Left ventricle myocardium superior (tissue), 1 donor: ENCODE data around the gene RALGAPA2. TPM values are rescaled to one million over a fixed set of nuclear protein-coding genes. Genes with fewer than 3 reads are reported as not detected.

Experiments used
- ATAC-seq: fragments of 200-7000 bp; cut with Tn5 transposase; one replicate; pipeline ENCODE4 v1.9.1; 2020; ENCODE audit warnings: mild to moderate bottlenecking, moderate library complexity
- DNase-seq: peaks from one replicate; pipeline ENCODE4 v3.0.0-alpha.2; 2020
- intact Hi-C: fragments of 100-400 bp; cut with micrococcal nuclease; formaldehyde crosslinking; loops from one replicate; pipeline ENCODE4 v1.11.0; 2022
- total RNA-seq: library from RNA; stranded (reverse); fragmentation: NEBNext Ultra II Directional; extraction: Animal tissue kit (Norgen Biotek cat#: 25700); gene quantifications from one replicate; pipeline ENCODE4 v1.2.1, GENCODE V29; 2021
- donor health status: DM: no; HTN: yes; CAD: no; lungs with severe emphysema.

The RALGAPA2 gene
- total RNA-seq, 1 donor from 2014 or later = 18.9 TPM

- no peak for DNase-seq
- intact Hi-C loops = no loop called here
- no peak for ATAC-seq
Observed at GRCh38 chr20:20459726-20460125, 252.7 kb downstream of the RALGAPA2 start.

GRCh38 chr20:20457392-20458126, 254.9 kb downstream of the RALGAPA2 start:
- ATAC-seq (no peak), DNase-seq (no peak)
- intact Hi-C loops = no loop called here

GRCh38 chr20:20456741-20457140, 255.7 kb downstream of the RALGAPA2 start:
- DNase-seq = no peak
- intact Hi-C loops = no loop called here
- ATAC-seq = no peak

GRCh38 chr20:20455926-20456325, 256.5 kb downstream of the RALGAPA2 start:
- no peak for ATAC-seq
- intact Hi-C loops = no loop called here
- DNase-seq = no peak

GRCh38 chr20:20454850-20455627, 257.4 kb downstream of the RALGAPA2 start:
- intact Hi-C loops = no loop called here
- peak; percentile 64 for ATAC-seq
- no peak for DNase-seq

- DNase-seq (no peak), ATAC-seq (no peak)
- intact Hi-C loops = no loop called here
Observed at GRCh38 chr20:20454367-20454766, 258.1 kb downstream of the RALGAPA2 start.

- ATAC-seq = peak; percentile 39
- peak; percentile 59 for DNase-seq
- intact Hi-C loops = no loop called here
Observed at GRCh38 chr20:20452254-20452676, 260.2 kb downstream of the RALGAPA2 start.

- intact Hi-C loops = no loop called here
- ATAC-seq (peak; percentile 90), DNase-seq (peak; percentile 78)
Observed at GRCh38 chr20:20450521-20450920, 261.9 kb downstream of the RALGAPA2 start.

- intact Hi-C loops = no loop called here
- ATAC-seq = no peak
Observed at GRCh38 chr20:20448881-20449280, 263.6 kb downstream of the RALGAPA2 start.

GRCh38 chr20:20447196-20447595, 265.2 kb downstream of the RALGAPA2 start:
- intact Hi-C loops = no loop called here
- ATAC-seq (no peak), DNase-seq (no peak)

More at GRCh38 chr20:20448881-20449280, 263.6 kb downstream of the RALGAPA2 start:
- no peak for DNase-seq

- ATAC-seq (peak; percentile 82), DNase-seq (no peak)
- intact Hi-C loops = no loop called here
Observed at GRCh38 chr20:20446425-20447015, 265.9 kb downstream of the RALGAPA2 start.

- intact Hi-C loops = no loop called here
- DNase-seq = no peak
Observed at GRCh38 chr20:20446001-20446400, 266.4 kb downstream of the RALGAPA2 start.

GRCh38 chr20:20443504-20443903, 268.9 kb downstream of the RALGAPA2 start:
- ATAC-seq = no peak
- no peak for DNase-seq
- intact Hi-C loops = no loop called here

More at GRCh38 chr20:20446001-20446400, 266.4 kb downstream of the RALGAPA2 start:
- no peak for ATAC-seq

GRCh38 chr20:20442466-20442865, 270.0 kb downstream of the RALGAPA2 start:
- intact Hi-C loops = no loop called here
- ATAC-seq = no peak
- no peak for DNase-seq

GRCh38 chr20:20440886-20441658, 271.4 kb downstream of the RALGAPA2 start:
- intact Hi-C loops = no loop called here
- DNase-seq (no peak), ATAC-seq (peak; percentile 58)

- ATAC-seq (peak; percentile 30), DNase-seq (no peak)
- intact Hi-C loops = no loop called here
Observed at GRCh38 chr20:20440481-20440880, 272.0 kb downstream of the RALGAPA2 start.

- intact Hi-C loops = no loop called here
- no peak for DNase-seq
- ATAC-seq = no peak
Observed at GRCh38 chr20:20439602-20440190, 272.7 kb downstream of the RALGAPA2 start.

GRCh38 chr20:20437314-20437713, 275.1 kb downstream of the RALGAPA2 start:
- intact Hi-C loops = no loop called here
- no peak for DNase-seq
- no peak for ATAC-seq

GRCh38 chr20:20436689-20437088, 275.8 kb downstream of the RALGAPA2 start:
- no peak for ATAC-seq
- intact Hi-C loops = no loop called here
- DNase-seq = no peak
